Activated T-helper 1 cell treated with anti-CD3 and anti-CD28 coated beads, Interleukin-12 subunit alpha, Interleukin-12 subunit beta, Interleukin-2, Interleukin-4 antibody, amounts not matched to agents 30 ng/mL and 10 ng/mL and 1 ng/mL, durations not matched to agents 14 hours and 24 hours and 36 hours (primary cell): Measurements from ENCODE around the gene ITGA6. TPM values are rescaled to one million over a fixed set of nuclear protein-coding genes. Genes with fewer than 3 reads are reported as not detected.

Experiments
- DNase-seq: peaks from one replicate; pipeline ENCODE4 v3.0.0; 2021; ENCODE audit warnings: low spot score
- H3K27ac Mint-ChIP-seq: one replicate; pipeline ENCODE4 v1.8.0; 2021; ENCODE audit warnings: mild to moderate bottlenecking, mixed read lengths
- H3K27me3 Mint-ChIP-seq: one replicate; pipeline ENCODE4 v1.8.0; 2022; ENCODE audit warnings: mild to moderate bottlenecking, moderate library complexity, mixed read lengths; ENCODE audit not compliant: insufficient read depth
- H3K36me3 Mint-ChIP-seq: one replicate; pipeline ENCODE4 v1.8.0; 2021; ENCODE audit warnings: low read depth, mixed read lengths
- H3K4me1 Mint-ChIP-seq: one replicate; pipeline ENCODE4 v1.8.0; 2021; ENCODE audit warnings: low read depth, mixed read lengths
- H3K4me3 Mint-ChIP-seq: one replicate; pipeline ENCODE4 v1.8.0; 2021; ENCODE audit warnings: mild to moderate bottlenecking, moderate library complexity, mixed read lengths
- H3K9me3 Mint-ChIP-seq: one replicate; pipeline ENCODE4 v1.8.0; 2021; ENCODE audit warnings: mixed read lengths
- intact Hi-C: fragments of 100-400 bp; cut with micrococcal nuclease; formaldehyde crosslinking; loops from one replicate; pipeline ENCODE4 v1.15.1; 2024
- total RNA-seq: library from RNA; stranded (reverse); gene quantifications from 2 replicates; pipeline ENCODE4 v1.2.3, GENCODE V29; 2022

The ITGA6 gene
- total RNA-seq, 1 donor from 2014 or later, result 1.9 TPM

DNA sequence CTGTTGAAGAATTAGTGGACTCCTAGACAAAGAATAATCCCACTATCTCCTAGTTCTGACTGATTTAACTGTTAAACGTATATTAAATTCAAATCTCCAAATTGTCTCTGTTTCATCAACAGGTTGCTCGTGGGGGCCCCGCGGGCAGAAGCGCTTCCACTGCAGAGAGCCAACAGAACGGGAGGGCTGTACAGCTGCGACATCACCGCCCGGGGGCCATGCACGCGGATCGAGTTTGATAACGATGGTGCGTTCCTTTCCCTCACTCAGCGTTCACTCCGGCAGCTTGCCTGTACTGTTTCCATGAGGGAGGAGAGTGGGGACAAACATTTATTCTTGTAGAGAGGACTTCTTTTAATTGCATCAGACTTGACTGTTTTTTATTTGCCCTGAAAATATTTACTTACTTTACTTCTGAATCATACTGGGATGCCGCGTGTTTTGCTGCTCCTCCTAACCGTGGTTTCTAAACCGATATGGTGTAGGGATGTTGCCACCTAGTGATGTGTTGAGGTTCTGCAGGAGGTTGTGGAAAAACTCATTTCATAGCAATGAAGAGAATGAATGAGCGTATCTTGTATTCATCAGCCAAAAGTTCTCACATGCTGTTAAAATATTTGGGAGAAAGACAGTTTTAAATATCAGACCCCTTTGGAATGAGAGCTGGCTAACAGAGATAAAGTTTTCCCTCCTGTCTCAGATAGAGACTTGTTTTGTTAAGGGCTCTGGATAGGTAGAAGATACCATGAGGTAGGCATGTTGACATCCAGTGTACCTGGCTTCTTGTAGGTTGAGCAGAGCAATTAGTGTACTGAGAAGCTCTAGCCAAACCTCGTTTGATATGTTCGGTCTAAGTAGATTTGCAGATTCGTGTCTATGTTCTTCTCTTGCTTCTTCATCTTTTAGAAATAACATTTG lies 38.3 kb downstream of the ITGA6 start:
- intact Hi-C loops, result loop anchor here (1.0 to 5.0 kb wide), 11 partner anchors 37 to 891 kb away; partner anchors contain the start of genes DLX2 and SLC25A12
- peaks cover 54% of the 10 kb centered on the region for H3K4me1 Mint-ChIP-seq
- peak; percentile 61 for DNase-seq
- H3K9me3 Mint-ChIP-seq, result no peaks in the 10 kb centered on the region
- H3K27me3 Mint-ChIP-seq, result no peaks in the 10 kb centered on the region
- peak overlapping the region; percentile 15 for H3K4me3 Mint-ChIP-seq
- no peak overlapping the region for H3K27ac Mint-ChIP-seq
- H3K36me3 Mint-ChIP-seq, result peaks cover 16% of the 10 kb centered on the region

DNA sequence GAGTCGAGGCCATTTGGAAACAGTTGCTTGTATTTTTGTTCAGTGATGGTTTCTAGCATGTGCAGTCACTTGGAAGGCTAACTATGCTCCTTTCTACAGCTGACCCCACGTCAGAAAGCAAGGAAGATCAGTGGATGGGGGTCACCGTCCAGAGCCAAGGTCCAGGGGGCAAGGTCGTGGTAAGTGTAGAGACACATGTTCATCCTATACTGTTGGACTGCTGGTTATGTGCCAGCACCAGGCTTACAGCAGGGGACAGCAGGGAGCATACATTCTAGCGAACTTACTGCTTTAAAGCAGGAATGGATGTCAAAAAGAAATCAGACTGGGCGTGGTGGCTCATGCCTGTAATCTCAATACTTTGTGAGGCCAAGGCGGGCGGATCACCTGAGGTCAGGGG lies 40.0 kb downstream of the ITGA6 start:
- H3K27ac Mint-ChIP-seq, result no peak overlapping the region
- peaks cover 48% of the 10 kb centered on the region for H3K4me1 Mint-ChIP-seq
- no peak overlapping the region for H3K4me3 Mint-ChIP-seq
- peaks cover 24% of the 10 kb centered on the region for H3K36me3 Mint-ChIP-seq
- DNase-seq, result no peak
- intact Hi-C loops, result loop anchor here (5.0 kb wide), 2 partner anchors 245 to 575 kb away; partner anchors contain the start of gene SLC25A12
- H3K9me3 Mint-ChIP-seq, result no peaks in the 10 kb centered on the region
- H3K27me3 Mint-ChIP-seq, result no peaks in the 10 kb centered on the region

- H3K9me3 Mint-ChIP-seq, result no peaks in the 10 kb centered on the region
- peaks cover 39% of the 10 kb centered on the region for H3K36me3 Mint-ChIP-seq
- no peak overlapping the region for H3K27ac Mint-ChIP-seq
- no peak overlapping the region for H3K4me3 Mint-ChIP-seq
- intact Hi-C loops, result no loop called here
- peaks cover 21% of the 10 kb centered on the region for H3K4me1 Mint-ChIP-seq
- H3K27me3 Mint-ChIP-seq, result no peaks in the 10 kb centered on the region
- no peak for DNase-seq
Measured at GRCh38 chr2:172470958-172471922, 43.9 kb downstream of the ITGA6 start.

DNA sequence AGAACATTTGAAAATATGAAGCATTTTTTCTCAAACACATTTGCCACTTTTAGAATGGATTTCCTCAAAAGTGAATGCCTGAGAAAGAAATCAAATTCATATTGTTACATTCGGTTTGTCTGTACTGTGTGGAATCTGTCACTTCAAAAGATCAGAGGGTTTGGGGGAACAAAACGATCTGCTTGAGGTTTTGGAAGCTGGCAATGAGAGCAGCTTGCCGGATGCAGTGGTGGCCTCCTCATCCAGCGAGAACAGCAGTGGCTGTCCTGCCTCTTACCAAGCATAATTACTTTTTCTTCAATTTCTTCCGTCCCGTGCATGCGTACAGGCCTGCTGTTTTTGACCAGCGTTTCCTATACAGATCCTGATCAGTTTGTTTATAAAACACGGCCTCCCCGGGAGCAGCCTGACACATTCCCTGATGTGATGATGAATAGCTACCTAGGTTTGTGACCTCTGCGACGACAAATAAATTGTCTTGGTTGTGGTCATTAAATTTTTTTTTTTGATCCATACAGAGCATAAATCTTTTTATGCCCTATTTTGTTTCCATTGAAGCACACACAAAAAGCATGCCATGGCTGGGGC lies 45.2 kb downstream of the ITGA6 start:
- H3K36me3 Mint-ChIP-seq, result peaks cover 32% of the 10 kb centered on the region
- no peak for DNase-seq
- peaks cover 21% of the 10 kb centered on the region for H3K4me1 Mint-ChIP-seq
- intact Hi-C loops, result no loop called here
- no peaks in the 10 kb centered on the region for H3K27me3 Mint-ChIP-seq
- no peaks in the 10 kb centered on the region for H3K9me3 Mint-ChIP-seq
- no peak overlapping the region for H3K4me3 Mint-ChIP-seq
- no peak overlapping the region for H3K27ac Mint-ChIP-seq

DNA sequence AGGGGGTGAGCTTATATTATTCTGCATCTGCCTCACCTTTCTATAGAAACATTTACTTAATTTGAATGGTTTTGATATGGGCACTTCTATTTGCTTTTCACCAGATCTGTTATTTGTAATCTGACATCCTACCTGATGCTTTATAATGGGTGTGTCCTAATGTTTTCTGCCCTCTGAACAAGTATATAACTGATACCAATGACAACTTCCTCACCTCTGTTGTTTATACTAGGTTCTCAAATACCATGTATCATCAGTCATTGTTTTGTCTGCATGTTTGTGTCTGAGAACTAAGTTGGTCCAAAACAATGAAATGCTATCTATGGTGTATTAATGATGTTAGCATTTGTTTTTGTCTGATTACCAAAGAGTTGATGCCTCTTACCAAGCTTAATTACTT lies 45.8 kb downstream of the ITGA6 start:
- Mint-ChIP-seq H3K9me3 (no peaks in the 10 kb centered on the region), H3K4me3 (no peak overlapping the region), H3K36me3 (peaks cover 33% of the 10 kb centered on the region), H3K4me1 (peaks cover 21% of the 10 kb centered on the region), H3K27me3 (no peaks in the 10 kb centered on the region), H3K27ac (no peak overlapping the region)
- no peak for DNase-seq
- intact Hi-C loops, result no loop called here

GRCh38 chr2:172478353-172478752 lies 51.0 kb downstream of the ITGA6 start:
- no peak for DNase-seq
- intact Hi-C loops, result no loop called here
- Mint-ChIP-seq H3K36me3 (peaks cover 42% of the 10 kb centered on the region), H3K4me3 (no peak overlapping the region), H3K27ac (no peak overlapping the region), H3K4me1 (peaks cover 29% of the 10 kb centered on the region), H3K9me3 (no peaks in the 10 kb centered on the region), H3K27me3 (no peaks in the 10 kb centered on the region)

- no peak for DNase-seq
- H3K27me3 Mint-ChIP-seq, result no peaks in the 10 kb centered on the region
- H3K36me3 Mint-ChIP-seq, result peaks cover 33% of the 10 kb centered on the region
- no peak overlapping the region for H3K27ac Mint-ChIP-seq
- no peaks in the 10 kb centered on the region for H3K9me3 Mint-ChIP-seq
- no peak overlapping the region for H3K4me3 Mint-ChIP-seq
- peaks cover 39% of the 10 kb centered on the region for H3K4me1 Mint-ChIP-seq
- intact Hi-C loops, result no loop called here
Measured at GRCh38 chr2:172480301-172481218, 53.2 kb downstream of the ITGA6 start.

- H3K9me3 Mint-ChIP-seq, result no peaks in the 10 kb centered on the region
- intact Hi-C loops, result no loop called here
- no peak overlapping the region for H3K4me3 Mint-ChIP-seq
- H3K27ac Mint-ChIP-seq, result no peak overlapping the region
- H3K27me3 Mint-ChIP-seq, result no peaks in the 10 kb centered on the region
- H3K36me3 Mint-ChIP-seq, result peaks cover 30% of the 10 kb centered on the region
- H3K4me1 Mint-ChIP-seq, result peaks cover 39% of the 10 kb centered on the region
- no peak for DNase-seq
Measured at GRCh38 chr2:172481507-172482262, 54.3 kb downstream of the ITGA6 start.

GRCh38 chr2:172484253-172484652 lies 56.9 kb downstream of the ITGA6 start:
- intact Hi-C loops, result no loop called here
- no peak overlapping the region for H3K27ac Mint-ChIP-seq
- no peak overlapping the region for H3K4me3 Mint-ChIP-seq
- H3K9me3 Mint-ChIP-seq, result no peaks in the 10 kb centered on the region
- peaks cover 43% of the 10 kb centered on the region for H3K36me3 Mint-ChIP-seq
- H3K4me1 Mint-ChIP-seq, result peaks cover 39% of the 10 kb centered on the region
- DNase-seq, result no peak
- no peaks in the 10 kb centered on the region for H3K27me3 Mint-ChIP-seq

GRCh38 chr2:172484706-172485105 lies 57.3 kb downstream of the ITGA6 start:
- Mint-ChIP-seq H3K4me1 (peaks cover 36% of the 10 kb centered on the region), H3K36me3 (peaks cover 43% of the 10 kb centered on the region), H3K27me3 (no peaks in the 10 kb centered on the region), H3K9me3 (no peaks in the 10 kb centered on the region), H3K27ac (no peak overlapping the region), H3K4me3 (no peak overlapping the region)
- intact Hi-C loops, result no loop called here
- DNase-seq, result no peak

DNA sequence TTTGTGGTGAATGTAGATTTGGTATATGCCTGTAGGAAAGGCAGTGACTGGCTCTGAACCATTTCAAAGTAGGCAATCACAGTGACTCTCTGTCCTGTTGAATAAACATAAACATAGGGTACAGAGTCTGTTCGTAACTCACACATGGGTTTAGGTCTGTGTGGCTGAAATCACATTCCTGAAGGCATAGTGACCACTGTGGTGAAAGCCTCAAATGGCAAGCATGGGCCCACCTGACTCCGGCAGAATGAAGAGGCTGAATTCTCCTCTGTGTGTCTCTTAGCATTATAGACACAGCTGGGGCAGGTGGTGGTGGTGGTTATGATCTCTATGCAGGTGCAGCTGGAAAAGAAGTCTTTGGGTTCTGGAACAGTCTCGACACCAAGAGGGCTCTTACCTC lies 61.2 kb downstream of the ITGA6 start:
- Mint-ChIP-seq H3K9me3 (no peaks in the 10 kb centered on the region), H3K4me1 (peaks cover 9% of the 10 kb centered on the region), H3K4me3 (no peak overlapping the region), H3K27ac (no peak overlapping the region), H3K27me3 (no peaks in the 10 kb centered on the region), H3K36me3 (peaks cover 45% of the 10 kb centered on the region)
- no peak for DNase-seq
- intact Hi-C loops, result no loop called here
